A549 (cell line): Measurements from ENCODE around the gene FXR2. TPM values are rescaled to one million over a fixed set of nuclear protein-coding genes. Genes with fewer than 3 reads are reported as not detected.
A peak's percentile ranks its signal among the peaks of the same experiment; 100 is the strongest.

Experiments used
- ATAC-seq, 2 experiments: fragments of 200-7000 bp in 1 of 2; fragments of >200 bp in 1 of 2; cut with Nextera tagmentation in 1 of 2; cut with Tn5 transposase in 1 of 2; 3 replicates each; pipeline versions ENCODE4 v1.8.0 to v1.9.1; 2018 to 2020; ENCODE audit warnings: mild to moderate bottlenecking in 1 of 2, moderate library complexity in 1 of 2
- CTCF ChIA-PET: fragments of 300-600 bp; sonication (Branson Sonifier 250); formaldehyde crosslinking; extraction: SDS; loops from one replicate; lab custom pipeline; 2021; ENCODE audit warnings: antibody characterized with exemption, inconsistent platforms; lab: Yijun Ruan, JAX
- POLR2A ChIA-PET: fragments of 350-600 bp; formaldehyde crosslinking; extraction: SDS; loops from one replicate; lab custom pipeline; 2021; ENCODE audit warnings: antibody characterized with exemption, inconsistent platforms; lab: Yijun Ruan, JAX
- DNase-seq, 2 experiments: peaks; one replicate each; pipeline versions ENCODE4 v3.0.0 to v3.0.0-alpha.2; 2011 to 2016; ENCODE audit warnings: low read depth in 1 of 2, low spot score in 1 of 2
- FAIRE-seq: peaks from 2 replicates; lab custom pipeline; 2011; peaks lifted over from hg19 to GRCh38; lab: Jason Lieb, UNC
- H3K27ac ChIP-seq, 2 experiments: fragments of >200 bp; sonication (Bioruptor Twin); formaldehyde crosslinking; 3 replicates each; pipeline ENCODE4 v1.5.1; 2016 to 2017
- H3K4me1 ChIP-seq: fragments of >200 bp; sonication (Bioruptor Twin); formaldehyde crosslinking; 3 replicates; pipeline ENCODE4 v1.6.1; 2016
- H3K4me2 ChIP-seq: fragments of >200 bp; sonication (Bioruptor Twin); formaldehyde crosslinking; 3 replicates; pipeline ENCODE4 v1.6.1; 2016
- H3K4me3 ChIP-seq: fragments of >200 bp; sonication (Bioruptor Twin); formaldehyde crosslinking; 3 replicates; pipeline ENCODE4 v1.5.1; 2016
- H3K9me3 ChIP-seq: fragments of >200 bp; sonication (Bioruptor Twin); formaldehyde crosslinking; 3 replicates; pipeline ENCODE4 v1.6.1; 2016
- BCL3 ChIP-seq: fragments of >200 bp; sonication (Bioruptor Twin); formaldehyde crosslinking; IDR thresholded peaks from 3 replicates; pipeline ENCODE4 v1.6.1; 2016
- CEBPB ChIP-seq, 2 experiments: fragments of >200 bp in 1 of 2; sonication (Bioruptor Twin) in 1 of 2; formaldehyde crosslinking in 1 of 2; IDR thresholded peaks; 2 replicates each; pipeline ENCODE4 v1.6.1; 2012 to 2016
- CHD4 ChIP-seq: fragments of 200-600 bp; sonication (generic); IDR thresholded peaks from 2 replicates; pipeline ENCODE4 v1.6.1; 2016; ENCODE audit warnings: antibody characterized with exemption, mild to moderate bottlenecking, borderline replicate concordance
- EHF ChIP-seq: fragments of 250-450 bp; sonication (Bioruptor Pico); IDR thresholded peaks from 2 replicates; pipeline ENCODE4 v1.5.0; 2020; ENCODE audit warnings: mild to moderate bottlenecking
- EHMT2 ChIP-seq: fragments of 200-600 bp; sonication (generic); IDR thresholded peaks from 2 replicates; pipeline ENCODE4 v1.6.1; 2016; ENCODE audit warnings: antibody characterized with exemption, low read depth, mild to moderate bottlenecking, moderate library complexity
- EP300 ChIP-seq, 2 experiments: fragments of >200 bp; sonication (Bioruptor Twin); formaldehyde crosslinking; IDR thresholded peaks; 2 replicates in 1 of 2; 3 replicates in 1 of 2; pipeline ENCODE4 v1.6.1; 2016 to 2017
- FOSB ChIP-seq: fragments of 250-450 bp; sonication (Bioruptor Pico); IDR thresholded peaks from 2 replicates; pipeline ENCODE4 v1.5.0; 2020; ENCODE audit warnings: mild to moderate bottlenecking, moderate library complexity
- FOXS1 ChIP-seq: fragments of 250-450 bp; sonication (Bioruptor Pico); IDR thresholded peaks from 2 replicates; pipeline ENCODE4 v1.5.0; 2020; ENCODE audit warnings: mild to moderate bottlenecking, moderate library complexity
- GATA3 ChIP-seq: IDR thresholded peaks from 2 replicates; pipeline ENCODE4 v1.6.1; 2012; ENCODE audit warnings: borderline replicate concordance
- HDAC2 ChIP-seq: fragments of 200-600 bp; sonication (generic); IDR thresholded peaks from 2 replicates; pipeline ENCODE4 v1.6.1; 2016
- HES2 ChIP-seq: fragments of >200 bp; sonication (Bioruptor Twin); formaldehyde crosslinking; IDR thresholded peaks from 2 replicates; pipeline ENCODE4 v1.6.1; 2016
- HEYL ChIP-seq: fragments of 250-450 bp; sonication (Bioruptor Pico); IDR thresholded peaks from 2 replicates; pipeline ENCODE4 v1.8.0; 2021; ENCODE audit warnings: mild to moderate bottlenecking, moderate library complexity
- HMGXB4 ChIP-seq: fragments of 250-450 bp; sonication (Bioruptor Pico); IDR thresholded peaks from 2 replicates; pipeline ENCODE4 v1.5.0; 2021; ENCODE audit warnings: mild to moderate bottlenecking, moderate library complexity, borderline replicate concordance
- HOXA7 ChIP-seq: fragments of 250-450 bp; sonication (Bioruptor Pico); IDR thresholded peaks from 2 replicates; pipeline ENCODE4 v1.5.0; 2020; ENCODE audit warnings: mild to moderate bottlenecking, moderate library complexity
- JUN ChIP-seq, 2 experiments: fragments of >200 bp; sonication (Bioruptor Twin); formaldehyde crosslinking; IDR thresholded peaks; 2 replicates in 1 of 2; 3 replicates in 1 of 2; pipeline ENCODE4 v1.6.1; 2016 to 2017
- KDM1A ChIP-seq: fragments of 200-600 bp; sonication (generic); IDR thresholded peaks from 2 replicates; pipeline ENCODE4 v1.6.1; 2016; ENCODE audit warnings: low read depth, mild to moderate bottlenecking
- MAX ChIP-seq: IDR thresholded peaks from 2 replicates; pipeline ENCODE4 v1.6.1; 2012
- MYC ChIP-seq: IDR thresholded peaks from 2 replicates; pipeline ENCODE4 v1.6.1; 2012; ENCODE audit warnings: mild to moderate bottlenecking, inconsistent platforms, low read length, improper control_type of control experiment, borderline replicate concordance
- NFE2L2 ChIP-seq: fragments of 150-350 bp; conservative IDR thresholded peaks from 2 replicates; pipeline ENCODE4 v1.6.1; 2014; ENCODE audit warnings: low read length
- NPAS2 ChIP-seq: fragments of 250-450 bp; sonication (Bioruptor Pico); IDR thresholded peaks from 2 replicates; pipeline ENCODE4 v1.8.0; 2022; ENCODE audit warnings: mild to moderate bottlenecking, moderate library complexity, borderline replicate concordance
- NR3C1 ChIP-seq: fragments of >200 bp; sonication (Bioruptor Twin); formaldehyde crosslinking; IDR thresholded peaks from 3 replicates; pipeline ENCODE4 v1.6.1; 2017
- POLR2A ChIP-seq: IDR thresholded peaks from 2 replicates; pipeline ENCODE4 v1.6.1; 2012; ENCODE audit warnings: mild to moderate bottlenecking, low read length
- POLR2AphosphoS2 ChIP-seq: conservative IDR thresholded peaks from 2 replicates; pipeline ENCODE4 v1.6.1; 2012; ENCODE audit warnings: low read length, improper control_type of control experiment, inconsistent platforms
- RAD21 ChIP-seq, 2 experiments: fragments of >200 bp in 1 of 2; sonication (Bioruptor Twin) in 1 of 2; formaldehyde crosslinking in 1 of 2; IDR thresholded peaks in 1 of 2; conservative IDR thresholded peaks in 1 of 2; 2 replicates in 1 of 2; 3 replicates in 1 of 2; pipeline ENCODE4 v1.6.1; 2012 to 2018; ENCODE audit warnings: inconsistent platforms in 1 of 2
- RARB ChIP-seq: fragments of 250-450 bp; sonication (Bioruptor Pico); IDR thresholded peaks from 2 replicates; pipeline ENCODE4 v1.8.0; 2021; ENCODE audit warnings: mild to moderate bottlenecking, moderate library complexity
- RCOR1 ChIP-seq: fragments of 150-350 bp; IDR thresholded peaks from 2 replicates; pipeline ENCODE4 v1.6.1; 2014; ENCODE audit warnings: antibody characterized with exemption, low read length, low read depth
- REST ChIP-seq: fragments of 200-600 bp; sonication (generic); IDR thresholded peaks from 2 replicates; pipeline ENCODE4 v1.6.1; 2016; ENCODE audit warnings: antibody characterized with exemption, mild to moderate bottlenecking, moderate library complexity
- RFX5 ChIP-seq: fragments of 450-650 bp; IDR thresholded peaks from 2 replicates; pipeline ENCODE4 v1.7.1; 2014; ENCODE audit warnings: antibody characterized with exemption, mild to moderate bottlenecking, moderate library complexity
- RNF2 ChIP-seq: fragments of 200-600 bp; sonication (generic); IDR thresholded peaks from 2 replicates; pipeline ENCODE4 v1.6.1; 2016; ENCODE audit warnings: low read depth, mild to moderate bottlenecking, antibody characterized with exemption, moderate library complexity, borderline replicate concordance
- SREBF2 ChIP-seq: fragments of 450-650 bp; IDR thresholded peaks from 2 replicates; pipeline ENCODE4 v1.6.1; 2014; ENCODE audit warnings: mild to moderate bottlenecking, moderate library complexity
- TFCP2L1 ChIP-seq: fragments of 250-450 bp; sonication (Bioruptor Pico); IDR thresholded peaks from 2 replicates; pipeline ENCODE4 v1.5.0; 2021; ENCODE audit warnings: mild to moderate bottlenecking
- TP53 ChIP-seq: fragments of 250-450 bp; sonication (Bioruptor Pico); IDR thresholded peaks from 2 replicates; pipeline ENCODE4 v1.5.0; 2021; ENCODE audit warnings: mild to moderate bottlenecking, moderate library complexity
- ZFP36 ChIP-seq: fragments of 450-650 bp; IDR thresholded peaks from 2 replicates; pipeline ENCODE4 v1.6.1; 2014; ENCODE audit warnings: borderline replicate concordance; ENCODE audit not compliant: partially characterized antibody
- ZNF302 ChIP-seq: fragments of 250-450 bp; sonication (Bioruptor Pico); IDR thresholded peaks from 2 replicates; pipeline ENCODE4 v1.9.0; 2021; ENCODE audit warnings: inconsistent platforms, mild to moderate bottlenecking, moderate library complexity
- WGBS: methylation state at CpG from one replicate; pipeline ENCODE4 v1.1.6; 2017; ENCODE audit errors: missing lambda C conversion rate; 5-methylcytosine and 5-hydroxymethylcytosine counted together
- polyA minus RNA-seq: library from RNA; depleted of rRNA, polyadenylated mRNA; stranded (reverse); fragments of >200 nt; gene quantifications from 2 replicates; pipeline ENCODE4 v1.2.3, GENCODE V29; 2011; rRNA and poly(A)+ RNA removed
- polyA plus RNA-seq, 4 experiments: library from polyadenylated mRNA; depleted of rRNA in 3 of 4; stranded (reverse); fragments of >200 nt; fragmentation: RNase III in 1 of 4; extraction: RNeasy Plus Mini Kit Qiagen cat#74134 plus additional on column Dnase treatment in 1 of 4; gene quantifications; 2 replicates in 3 of 4; 3 replicates in 1 of 4; pipeline ENCODE4 v1.2.3, GENCODE V29; 2011 to 2017

FXR2 gene
- polyA plus RNA-seq (2011; rRNA removed), result 40.7 and 45.3 TPM in 2 replicates
- 57.2 and 75.6 TPM in 2 replicates for polyA plus RNA-seq (2012; cell fraction: cytosol; rRNA removed)
- 120 and 125 TPM in 2 replicates for polyA plus RNA-seq (2012; cell fraction: nucleus; rRNA removed)
- polyA plus RNA-seq (2017; fragmentation: RNase III; extraction: RNeasy Plus Mini Kit Qiagen cat#74134 plus additional on column Dnase treatment), result 38.9 to 45.2 TPM (median 42.9 TPM) in 3 replicates
- 74.1 and 80.2 TPM in 2 replicates for polyA minus RNA-seq

GRCh38 chr17:7614425-7615264, at the start of gene FXR2:
Gene FXR2, minus strand, starts transcription at chr17:7614897. Its CDS starts 365 bp downstream, at chr17:7614532.
- H3K4me3 ChIP-seq, result peak within 1 kb of the TSS; percentile 84
- POLR2A ChIA-PET, result interaction anchor here (0.6 to 6.1 kb wide), 12 partner anchors 11 to 230 kb away, joined by 3 to 58 read pairs (median 4); partner anchors contain the start of genes ATP1B2, CD68, MPDU1 and POLR2A
- FAIRE-seq, result peak; percentile 92
- TF ChIP-seq RAD21 (conservative IDR thresholded peaks at IDR 0.05 in 1 of 2, IDR thresholded peaks at IDR 0.05 in 1 of 2) (0 out of 5 replicates have a peak, but pooled peaks have one; percentile 10 to 29), TFCP2L1 (CRISPR knock-in tag) (no peak), HES2 (no peak), HMGXB4 (CRISPR knock-in tag) (no peak), RNF2 (no peak), RARB (CRISPR knock-in tag) (no peak), EHF (no peak), POLR2A (peak; percentile 77), NR3C1 (no peak), NFE2L2 (no peak), NPAS2 (CRISPR knock-in tag) (no peak), CEBPB (IDR thresholded peaks at IDR 0.05) (no peak; a peak in 1 of 4 replicates), EHMT2 (no peak), FOXS1 (CRISPR knock-in tag) (no peak), RFX5 (peak; percentile 82), SREBF2 (no peak), JUN (IDR thresholded peaks at IDR 0.05) (peak in 1 of 2 experiments; percentile 85; a peak in 3 of 5 replicates), RCOR1 (no peak), HEYL (no peak), CHD4 (no peak), POLR2AphosphoS2 (no peak), FOSB (CRISPR knock-in tag) (no peak), HOXA7 (CRISPR knock-in tag) (no peak), MYC (no peak; the same call in none of the 2 replicates), REST (no peak), ZFP36 (no peak), BCL3 (0 out of 3 replicates have a peak, but pooled peaks have one; percentile 51), HDAC2 (no peak), KDM1A (no peak), ZNF302 (CRISPR knock-in tag) (no peak), GATA3 (no peak), EP300 (IDR thresholded peaks at IDR 0.05) (no peak), MAX (peak; percentile 69; the same call in 1 of the 2 replicates), TP53 (CRISPR knock-in tag) (no peak)

More at GRCh38 chr17:7614425-7615264, at the start of gene FXR2:
- CTCF ChIA-PET, result interaction anchor here (0.5 to 14.2 kb wide), 31 partner anchors 10 to 329 kb away, joined by 3 to 130 read pairs (median 5); partner anchors contain the start of genes ATP1B2, CD68, DNAH2 and SAT2
- peaks cover 29% of the 10 kb centered on the region for H3K4me1 ChIP-seq
- H3K4me2 ChIP-seq, result peak within 1 kb of the TSS; percentile 91
- peak; percentile 91 to 96 for ATAC-seq
- peak; percentile 99 to 100 for DNase-seq
- WGBS, result under 1% methylated on average over 44 of the region's 93 CpGs
- H3K27ac ChIP-seq, result peak within 1 kb of the TSS; percentile 92 to 95
- H3K9me3 ChIP-seq, result no peaks in the 10 kb centered on the region
